Measurements from ENCODE around the gene HTRA3. TPM values are rescaled to one million over a fixed set of nuclear protein-coding genes. Genes with fewer than 3 reads are reported as not detected.

Gene HTRA3
- total and polyA plus RNA-seq, 4 donors: 0.36 to 1.2 (median 1.1) TPM

DNA sequence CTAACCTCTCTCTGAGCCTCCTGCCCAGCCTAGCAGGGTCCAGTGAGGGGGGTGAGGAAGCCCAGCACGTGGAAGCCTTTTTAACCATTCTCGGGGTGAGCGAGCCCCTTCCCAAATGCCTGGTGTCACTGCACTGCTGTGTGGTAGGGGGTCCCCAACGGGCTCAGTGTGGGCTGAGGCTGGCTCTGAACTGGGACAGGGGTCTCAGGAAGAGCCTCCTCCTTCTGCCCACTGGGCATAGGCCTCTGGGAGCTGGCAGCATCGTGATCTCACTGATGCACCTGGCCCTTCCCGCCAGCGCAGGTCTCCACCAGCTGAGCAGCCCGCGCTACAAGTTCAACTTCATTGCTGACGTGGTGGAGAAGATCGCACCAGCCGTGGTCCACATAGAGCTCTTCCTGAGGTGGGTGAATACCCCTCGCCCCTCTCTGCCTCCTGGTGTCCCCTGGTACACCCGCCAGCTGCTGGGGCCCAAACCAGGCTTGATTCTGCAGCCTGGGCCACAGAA is 12.6 kb downstream of the HTRA3 start:
- TF ChIP-seq, protein P1, sequence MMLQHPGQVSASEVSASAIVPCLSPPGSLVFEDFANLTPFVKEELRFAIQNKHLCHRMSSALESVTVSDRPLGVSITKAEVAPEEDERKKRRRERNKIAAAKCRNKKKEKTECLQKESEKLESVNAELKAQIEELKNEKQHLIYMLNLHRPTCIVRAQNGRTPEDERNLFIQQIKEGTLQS (IDR thresholded peaks at IDR 0.05): no peak
- TF ChIP-seq EGR1 (IDR thresholded peaks at IDR 0.05; ENCODE audit: low read depth in 2 of 2) (no peak), RAD21 (IDR thresholded peaks at IDR 0.05) (no peak), TAF1 (conservative IDR thresholded peaks at IDR 0.05) (no peak), SP1 (IDR thresholded peaks at IDR 0.05) (no peak), RXRA (IDR thresholded peaks at IDR 0.05) (no peak), JUND (IDR thresholded peaks at IDR 0.05) (no peak), GABPA (IDR thresholded peaks at IDR 0.05 in 1 of 2, conservative IDR thresholded peaks at IDR 0.05 in 1 of 2) (no peak), FOXA1 (IDR thresholded peaks at IDR 0.05) (no peak), FOXA2 (IDR thresholded peaks at IDR 0.05) (no peak), YY1 (IDR thresholded peaks at IDR 0.05) (no peak), CTCF (IDR thresholded peaks at IDR 0.05; ENCODE audit: low read depth, low read length, missing input control) (no peak), MAX (IDR thresholded peaks at IDR 0.05) (no peak), HNF4A (conservative IDR thresholded peaks at IDR 0.05) (no peak), HNF4G (IDR thresholded peaks at IDR 0.05) (no peak), NR2F2 (IDR thresholded peaks at IDR 0.05) (no peak)
- TF ChIP-seq, protein P2, sequence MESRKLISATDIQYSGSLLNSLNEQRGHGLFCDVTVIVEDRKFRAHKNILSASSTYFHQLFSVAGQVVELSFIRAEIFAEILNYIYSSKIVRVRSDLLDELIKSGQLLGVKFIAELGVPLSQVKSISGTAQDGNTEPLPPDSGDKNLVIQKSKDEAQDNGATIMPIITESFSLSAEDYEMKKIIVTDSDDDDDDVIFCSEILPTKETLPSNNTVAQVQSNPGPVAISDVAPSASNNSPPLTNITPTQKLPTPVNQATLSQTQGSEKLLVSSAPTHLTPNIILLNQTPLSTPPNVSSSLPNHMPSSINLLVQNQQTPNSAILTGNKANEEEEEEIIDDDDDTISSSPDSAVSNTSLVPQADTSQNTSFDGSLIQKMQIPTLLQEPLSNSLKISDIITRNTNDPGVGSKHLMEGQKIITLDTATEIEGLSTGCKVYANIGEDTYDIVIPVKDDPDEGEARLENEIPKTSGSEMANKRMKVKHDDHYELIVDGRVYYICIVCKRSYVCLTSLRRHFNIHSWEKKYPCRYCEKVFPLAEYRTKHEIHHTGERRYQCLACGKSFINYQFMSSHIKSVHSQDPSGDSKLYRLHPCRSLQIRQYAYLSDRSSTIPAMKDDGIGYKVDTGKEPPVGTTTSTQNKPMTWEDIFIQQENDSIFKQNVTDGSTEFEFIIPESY (IDR thresholded peaks at IDR 0.05): no peak
- TF ChIP-seq, protein P3, sequence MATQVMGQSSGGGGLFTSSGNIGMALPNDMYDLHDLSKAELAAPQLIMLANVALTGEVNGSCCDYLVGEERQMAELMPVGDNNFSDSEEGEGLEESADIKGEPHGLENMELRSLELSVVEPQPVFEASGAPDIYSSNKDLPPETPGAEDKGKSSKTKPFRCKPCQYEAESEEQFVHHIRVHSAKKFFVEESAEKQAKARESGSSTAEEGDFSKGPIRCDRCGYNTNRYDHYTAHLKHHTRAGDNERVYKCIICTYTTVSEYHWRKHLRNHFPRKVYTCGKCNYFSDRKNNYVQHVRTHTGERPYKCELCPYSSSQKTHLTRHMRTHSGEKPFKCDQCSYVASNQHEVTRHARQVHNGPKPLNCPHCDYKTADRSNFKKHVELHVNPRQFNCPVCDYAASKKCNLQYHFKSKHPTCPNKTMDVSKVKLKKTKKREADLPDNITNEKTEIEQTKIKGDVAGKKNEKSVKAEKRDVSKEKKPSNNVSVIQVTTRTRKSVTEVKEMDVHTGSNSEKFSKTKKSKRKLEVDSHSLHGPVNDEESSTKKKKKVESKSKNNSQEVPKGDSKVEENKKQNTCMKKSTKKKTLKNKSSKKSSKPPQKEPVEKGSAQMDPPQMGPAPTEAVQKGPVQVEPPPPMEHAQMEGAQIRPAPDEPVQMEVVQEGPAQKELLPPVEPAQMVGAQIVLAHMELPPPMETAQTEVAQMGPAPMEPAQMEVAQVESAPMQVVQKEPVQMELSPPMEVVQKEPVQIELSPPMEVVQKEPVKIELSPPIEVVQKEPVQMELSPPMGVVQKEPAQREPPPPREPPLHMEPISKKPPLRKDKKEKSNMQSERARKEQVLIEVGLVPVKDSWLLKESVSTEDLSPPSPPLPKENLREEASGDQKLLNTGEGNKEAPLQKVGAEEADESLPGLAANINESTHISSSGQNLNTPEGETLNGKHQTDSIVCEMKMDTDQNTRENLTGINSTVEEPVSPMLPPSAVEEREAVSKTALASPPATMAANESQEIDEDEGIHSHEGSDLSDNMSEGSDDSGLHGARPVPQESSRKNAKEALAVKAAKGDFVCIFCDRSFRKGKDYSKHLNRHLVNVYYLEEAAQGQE (IDR thresholded peaks at IDR 0.05): no peak
- Histone ChIP-seq H3K27ac (ENCODE audit: low read depth in 1 of 2, low read length in 2 of 2) (no peak overlapping the region), H3K36me3 (ENCODE audit: control insufficient read depth in 4 of 4, insufficient read depth in 3 of 4, low read depth in 1 of 4, low read length in 3 of 4) (no peaks in the 10 kb centered on the region), H3K27me3 (ENCODE audit: control insufficient read depth in 4 of 4, insufficient read depth in 4 of 4, low read length in 3 of 4) (no peaks in the 10 kb centered on the region), H3K4me3 (ENCODE audit: low read depth in 1 of 3, low read length in 3 of 3) (no peak overlapping the region), H3K9ac (ENCODE audit: low read depth in 1 of 2, low read length in 2 of 2) (no peak overlapping the region), H3K9me3 (ENCODE audit: control insufficient read depth in 4 of 4, low read length in 3 of 4) (no peaks in the 10 kb centered on the region), H3K4me1 (ENCODE audit: control insufficient read depth in 4 of 4, insufficient read depth in 4 of 4, low read length in 3 of 4) (no peaks in the 10 kb centered on the region)
- DNase-seq (ENCODE audit: low spot score): no peak
- 91% methylated on average over 14 of the region's 14 CpGs for whole genome bisulfite sequencing

Measured in liver (tissue), 9 donors.